Measurements from ENCODE around the gene SLC39A6.

SLC39A6 gene

GRCh38 chr18:36064027-36064808, 64.9 kb downstream of the SLC39A6 start:
- no peak for DNase-seq (ENCODE audit: low read depth in 2 of 2)

DNA sequence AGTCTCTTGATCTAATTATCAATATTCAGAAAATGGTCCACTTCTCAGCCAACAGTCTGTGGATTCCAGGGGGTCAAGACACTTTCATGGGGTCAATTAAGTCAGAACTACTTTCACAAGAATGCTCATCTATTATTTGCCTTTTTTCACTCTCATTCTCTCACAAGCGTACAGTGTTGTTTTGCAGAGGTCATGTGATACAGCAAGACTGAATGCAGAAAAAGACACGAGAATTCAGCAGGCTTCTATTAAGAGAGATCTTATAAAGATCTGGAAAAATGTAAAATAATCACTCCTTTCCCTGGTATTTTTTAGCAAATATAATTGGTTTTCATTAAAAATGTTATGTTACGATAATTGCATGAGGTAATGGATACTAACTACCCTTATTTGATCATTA, 70.5 kb downstream of the SLC39A6 start:
- no peak for DNase-seq (ENCODE audit: low read depth in 2 of 2)
